Measurements from ENCODE around the gene SEC23IP. TPM values are rescaled to one million over a fixed set of nuclear protein-coding genes. Genes with fewer than 3 reads are reported as not detected.
A peak's percentile ranks its signal among the peaks of the same experiment; 100 is the strongest.

The SEC23IP gene
- polyA plus RNA-seq, 1 donor: 41.9 TPM

DNA sequence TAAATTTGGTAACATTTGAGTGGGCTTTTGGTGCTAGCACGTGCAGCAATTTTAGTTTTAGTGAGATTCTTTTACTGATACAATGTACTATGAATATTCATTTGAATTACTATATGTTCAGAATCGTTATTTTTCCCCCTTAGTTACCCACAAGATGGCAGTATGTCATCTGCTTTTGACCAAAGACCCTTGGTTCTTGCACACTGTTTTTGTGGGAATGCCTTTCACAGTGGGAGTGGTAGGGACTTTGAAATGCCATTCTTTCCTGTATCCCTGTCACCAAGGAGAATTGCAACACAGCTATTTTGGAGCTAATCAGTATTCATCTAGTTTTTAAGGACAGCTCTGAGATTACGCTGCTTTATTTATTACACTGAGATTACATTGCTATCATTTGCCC is 40.6 kb downstream of the SEC23IP start:
- peak; percentile 8 to 12 for DNase-seq
- H3K36me3 ChIP-seq (ENCODE audit: control insufficient read depth, insufficient read depth, low read length): peaks cover 52% of the 10 kb centered on the region
- H3K4me1 ChIP-seq (ENCODE audit: control insufficient read depth, insufficient read depth, low read length): no peaks in the 10 kb centered on the region
- no peaks in the 10 kb centered on the region for H3K9me3 ChIP-seq (ENCODE audit: control insufficient read depth, low read depth, low read length)
- 83% methylated on average over 1 of the region's 3 CpGs for WGBS (ENCODE audit: insufficient coverage, low lambda C conversion rate)
- H3K4me3 ChIP-seq (ENCODE audit: low read length): no peak overlapping the region
- no peaks in the 10 kb centered on the region for H3K27me3 ChIP-seq (ENCODE audit: control insufficient read depth, insufficient read depth, low read length)
- no peak overlapping the region for H3K27ac ChIP-seq (ENCODE audit: low read length)

- Histone ChIP-seq H3K27me3 (ENCODE audit: control insufficient read depth, insufficient read depth, low read length) (no peaks in the 10 kb centered on the region), H3K36me3 (ENCODE audit: control insufficient read depth, insufficient read depth, low read length) (peaks cover 46% of the 10 kb centered on the region), H3K4me3 (ENCODE audit: low read length) (no peak overlapping the region), H3K4me1 (ENCODE audit: control insufficient read depth, insufficient read depth, low read length) (no peaks in the 10 kb centered on the region), H3K27ac (ENCODE audit: low read length) (no peak overlapping the region), H3K9me3 (ENCODE audit: control insufficient read depth, low read depth, low read length) (no peaks in the 10 kb centered on the region)
- 100% methylated on average over 3 of the region's 3 CpGs for WGBS (ENCODE audit: insufficient coverage, low lambda C conversion rate)
- no peak for DNase-seq
Observed at GRCh38 chr10:119940487-119940886, 48.0 kb downstream of the SEC23IP start.

DNA sequence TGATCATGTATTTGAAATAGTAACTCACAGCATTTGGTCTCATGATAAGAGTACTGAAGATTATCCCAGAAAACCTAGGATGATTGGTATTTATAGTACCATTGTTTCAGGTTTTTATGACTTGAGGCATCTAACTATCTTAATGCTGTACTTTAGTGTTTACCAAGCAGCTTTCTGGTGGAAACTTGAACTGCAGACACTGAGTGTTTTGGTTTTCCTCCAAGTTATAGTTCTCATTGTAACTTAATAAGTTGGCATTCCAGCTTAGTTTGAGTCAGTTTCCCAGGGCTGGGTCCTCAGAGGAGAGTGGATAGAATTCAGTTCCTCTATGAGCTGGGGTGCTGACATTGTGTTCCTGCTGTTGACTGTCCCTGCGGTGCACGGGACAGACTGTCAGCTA is 50.4 kb downstream of the SEC23IP start:
- H3K9me3 ChIP-seq (ENCODE audit: control insufficient read depth, low read depth, low read length): no peaks in the 10 kb centered on the region
- no peaks in the 10 kb centered on the region for H3K4me1 ChIP-seq (ENCODE audit: control insufficient read depth, insufficient read depth, low read length)
- H3K27ac ChIP-seq (ENCODE audit: low read length): no peak overlapping the region
- no peak overlapping the region for H3K4me3 ChIP-seq (ENCODE audit: low read length)
- no peak for DNase-seq
- WGBS (ENCODE audit: insufficient coverage, low lambda C conversion rate): no CpG with 5 or more reads among the region's 2 CpGs
- peaks cover 42% of the 10 kb centered on the region for H3K36me3 ChIP-seq (ENCODE audit: control insufficient read depth, insufficient read depth, low read length)
- no peaks in the 10 kb centered on the region for H3K27me3 ChIP-seq (ENCODE audit: control insufficient read depth, insufficient read depth, low read length)

GRCh38 chr10:119945805-119946204 is 53.3 kb downstream of the SEC23IP start:
- Histone ChIP-seq H3K4me3 (ENCODE audit: low read length) (no peak overlapping the region), H3K27ac (ENCODE audit: low read length) (no peak overlapping the region), H3K9me3 (ENCODE audit: control insufficient read depth, low read depth, low read length) (no peaks in the 10 kb centered on the region), H3K27me3 (ENCODE audit: control insufficient read depth, insufficient read depth, low read length) (no peaks in the 10 kb centered on the region), H3K36me3 (ENCODE audit: control insufficient read depth, insufficient read depth, low read length) (peaks cover 28% of the 10 kb centered on the region), H3K4me1 (ENCODE audit: control insufficient read depth, insufficient read depth, low read length) (no peaks in the 10 kb centered on the region)
- 86% methylated on average over 1 of the region's 3 CpGs for WGBS (ENCODE audit: insufficient coverage, low lambda C conversion rate)
- no peak for DNase-seq

DNA sequence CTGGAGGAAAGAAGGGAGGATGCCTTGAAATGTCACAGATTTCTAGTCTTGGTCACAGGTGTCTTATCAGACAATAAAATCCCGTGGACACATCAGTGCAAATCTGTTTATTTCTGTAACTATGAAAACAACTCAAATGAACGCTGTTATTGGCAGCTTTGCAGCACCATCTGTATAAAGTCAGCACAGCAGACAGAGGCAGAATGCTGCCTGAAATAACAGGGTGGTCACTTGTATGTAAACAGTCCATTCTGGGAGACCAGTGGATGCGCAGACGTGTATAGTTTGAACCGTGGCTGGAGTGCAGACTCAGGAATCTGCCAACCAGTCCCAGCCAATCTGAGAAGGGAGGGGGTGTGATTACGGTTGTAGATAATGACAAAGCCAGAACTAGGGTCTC is 54.8 kb downstream of the SEC23IP start:
- Histone ChIP-seq H3K27ac (ENCODE audit: low read length) (no peak overlapping the region), H3K27me3 (ENCODE audit: control insufficient read depth, insufficient read depth, low read length) (no peaks in the 10 kb centered on the region), H3K4me3 (ENCODE audit: low read length) (no peak overlapping the region), H3K4me1 (ENCODE audit: control insufficient read depth, insufficient read depth, low read length) (no peaks in the 10 kb centered on the region), H3K36me3 (ENCODE audit: control insufficient read depth, insufficient read depth, low read length) (peaks cover 19% of the 10 kb centered on the region), H3K9me3 (ENCODE audit: control insufficient read depth, low read depth, low read length) (no peaks in the 10 kb centered on the region)
- DNase-seq: peak in 1 of 2 donors; percentile 30
- no CpG with 5 or more reads among the region's 6 CpGs for WGBS (ENCODE audit: insufficient coverage, low lambda C conversion rate)

- DNase-seq: no peak
- Histone ChIP-seq H3K9me3 (ENCODE audit: control insufficient read depth, low read depth, low read length) (no peaks in the 10 kb centered on the region), H3K4me3 (ENCODE audit: low read length) (no peak overlapping the region), H3K36me3 (ENCODE audit: control insufficient read depth, insufficient read depth, low read length) (no peaks in the 10 kb centered on the region), H3K27me3 (ENCODE audit: control insufficient read depth, insufficient read depth, low read length) (no peaks in the 10 kb centered on the region), H3K27ac (ENCODE audit: low read length) (no peak overlapping the region), H3K4me1 (ENCODE audit: control insufficient read depth, insufficient read depth, low read length) (no peaks in the 10 kb centered on the region)
- WGBS (ENCODE audit: insufficient coverage, low lambda C conversion rate): no CpG with 5 or more reads among the region's 4 CpGs
Observed at GRCh38 chr10:119957451-119957850, 64.9 kb downstream of the SEC23IP start.

- H3K4me3 ChIP-seq (ENCODE audit: low read length): no peak overlapping the region
- H3K36me3 ChIP-seq (ENCODE audit: control insufficient read depth, insufficient read depth, low read length): no peaks in the 10 kb centered on the region
- no peak overlapping the region for H3K27ac ChIP-seq (ENCODE audit: low read length)
- no peaks in the 10 kb centered on the region for H3K27me3 ChIP-seq (ENCODE audit: control insufficient read depth, insufficient read depth, low read length)
- no peaks in the 10 kb centered on the region for H3K9me3 ChIP-seq (ENCODE audit: control insufficient read depth, low read depth, low read length)
- no peaks in the 10 kb centered on the region for H3K4me1 ChIP-seq (ENCODE audit: control insufficient read depth, insufficient read depth, low read length)
- DNase-seq: no peak
Observed at GRCh38 chr10:119962837-119963236, 70.3 kb downstream of the SEC23IP start.

GRCh38 chr10:119967066-119967465 is 74.5 kb downstream of the SEC23IP start:
- no peak overlapping the region for H3K4me3 ChIP-seq (ENCODE audit: low read length)
- 83% methylated on average over 1 of the region's 1 CpG for WGBS (ENCODE audit: insufficient coverage, low lambda C conversion rate)
- no peak overlapping the region for H3K27ac ChIP-seq (ENCODE audit: low read length)
- no peaks in the 10 kb centered on the region for H3K27me3 ChIP-seq (ENCODE audit: control insufficient read depth, insufficient read depth, low read length)
- H3K9me3 ChIP-seq (ENCODE audit: control insufficient read depth, low read depth, low read length): no peaks in the 10 kb centered on the region
- DNase-seq: no peak
- no peaks in the 10 kb centered on the region for H3K36me3 ChIP-seq (ENCODE audit: control insufficient read depth, insufficient read depth, low read length)
- H3K4me1 ChIP-seq (ENCODE audit: control insufficient read depth, insufficient read depth, low read length): no peaks in the 10 kb centered on the region

DNA sequence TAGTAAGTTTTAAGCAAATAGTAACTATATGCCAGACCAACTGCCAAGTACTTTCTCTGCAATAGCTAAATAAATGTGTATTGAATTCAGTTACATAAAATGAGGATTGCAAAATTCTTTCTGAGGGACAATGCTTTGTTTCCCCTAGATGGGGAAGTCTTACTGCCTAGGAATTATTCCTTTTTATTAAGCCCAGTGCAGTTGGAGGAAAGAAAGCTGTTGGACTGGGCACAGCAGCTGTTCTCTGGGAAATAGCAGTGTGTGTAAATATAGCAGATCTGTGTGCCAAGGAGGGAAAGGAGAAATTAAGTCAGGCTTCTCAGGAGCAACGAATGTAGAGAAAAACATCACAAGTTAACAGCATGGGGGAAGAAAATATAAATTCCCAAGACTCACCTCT is 77.1 kb downstream of the SEC23IP start:
- 80% methylated on average over 1 of the region's 1 CpG for WGBS (ENCODE audit: insufficient coverage, low lambda C conversion rate)
- no peak for DNase-seq
- no peaks in the 10 kb centered on the region for H3K9me3 ChIP-seq (ENCODE audit: control insufficient read depth, low read depth, low read length)
- H3K27ac ChIP-seq (ENCODE audit: low read length): no peak overlapping the region
- H3K36me3 ChIP-seq (ENCODE audit: control insufficient read depth, insufficient read depth, low read length): no peaks in the 10 kb centered on the region
- no peaks in the 10 kb centered on the region for H3K4me1 ChIP-seq (ENCODE audit: control insufficient read depth, insufficient read depth, low read length)
- H3K4me3 ChIP-seq (ENCODE audit: low read length): no peak overlapping the region
- H3K27me3 ChIP-seq (ENCODE audit: control insufficient read depth, insufficient read depth, low read length): no peaks in the 10 kb centered on the region

DNA sequence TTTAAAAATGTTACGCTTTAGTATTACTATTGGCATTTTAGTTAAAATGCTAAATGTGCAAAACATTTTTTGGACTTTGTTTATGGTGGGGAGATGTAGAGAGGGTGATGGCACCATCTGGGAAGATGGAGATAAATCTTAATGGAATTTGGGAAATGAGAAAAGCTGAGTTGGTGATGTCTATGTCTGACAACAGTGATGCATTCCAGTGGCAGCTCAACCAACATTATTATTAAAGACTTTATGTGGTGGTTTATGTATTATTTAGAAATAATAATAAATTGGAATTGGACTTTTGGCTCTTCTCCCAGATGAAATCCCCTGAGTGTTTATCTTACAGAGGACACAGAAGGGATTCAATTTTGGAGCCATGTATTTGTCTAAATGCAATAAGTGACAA is 77.6 kb downstream of the SEC23IP start:
- H3K27ac ChIP-seq (ENCODE audit: low read length): no peak overlapping the region
- no peaks in the 10 kb centered on the region for H3K9me3 ChIP-seq (ENCODE audit: control insufficient read depth, low read depth, low read length)
- H3K4me3 ChIP-seq (ENCODE audit: low read length): no peak overlapping the region
- no peaks in the 10 kb centered on the region for H3K4me1 ChIP-seq (ENCODE audit: control insufficient read depth, insufficient read depth, low read length)
- WGBS (ENCODE audit: insufficient coverage, low lambda C conversion rate): 100% methylated on average over 1 of the region's 1 CpG
- no peak for DNase-seq
- H3K36me3 ChIP-seq (ENCODE audit: control insufficient read depth, insufficient read depth, low read length): no peaks in the 10 kb centered on the region
- H3K27me3 ChIP-seq (ENCODE audit: control insufficient read depth, insufficient read depth, low read length): no peaks in the 10 kb centered on the region

DNA sequence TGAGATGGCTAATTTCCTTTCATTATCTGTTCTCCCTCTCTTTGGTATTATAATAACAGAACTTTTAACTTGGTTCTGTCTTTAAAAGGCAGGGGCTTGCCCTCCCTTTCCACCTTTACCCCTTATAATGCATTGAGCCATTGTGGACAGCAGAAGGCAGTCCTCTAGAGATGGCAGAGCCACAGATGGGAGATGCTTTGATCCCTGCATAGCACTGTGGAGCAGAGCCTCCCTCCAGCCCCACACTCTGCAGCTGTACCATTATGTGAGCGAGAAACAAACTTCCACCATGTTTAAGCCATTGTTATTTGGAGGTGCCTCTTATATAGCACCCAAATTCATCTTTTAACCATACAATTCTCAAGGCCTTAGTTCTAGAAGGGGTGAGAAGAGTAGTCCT is 78.4 kb downstream of the SEC23IP start:
- Histone ChIP-seq H3K4me1 (ENCODE audit: control insufficient read depth, insufficient read depth, low read length) (no peaks in the 10 kb centered on the region), H3K36me3 (ENCODE audit: control insufficient read depth, insufficient read depth, low read length) (no peaks in the 10 kb centered on the region), H3K9me3 (ENCODE audit: control insufficient read depth, low read depth, low read length) (no peaks in the 10 kb centered on the region), H3K27ac (ENCODE audit: low read length) (no peak overlapping the region), H3K4me3 (ENCODE audit: low read length) (no peak overlapping the region), H3K27me3 (ENCODE audit: control insufficient read depth, insufficient read depth, low read length) (no peaks in the 10 kb centered on the region)
- no CpG with 5 or more reads among the region's 1 CpG for WGBS (ENCODE audit: insufficient coverage, low lambda C conversion rate)
- no peak for DNase-seq

All from large intestine (tissue), 3 donors.